ENCODE data around the gene RBL2. TPM values are rescaled to one million over a fixed set of nuclear protein-coding genes. Genes with fewer than 3 reads are reported as not detected.

RBL2 gene
- total RNA-seq, 1 donor from 2014 or later: 99.5 TPM

GRCh38 chr16:53428681-53429080, 5.6 kb upstream of the RBL2 start:
- Mint-ChIP-seq H3K9me3 (peaks cover 5% of the 10 kb centered on the region), H3K36me3 (ENCODE audit: low read depth) (no peaks in the 10 kb centered on the region), H3K27ac (no peak overlapping the region), H3K4me1 (peaks cover 2% of the 10 kb centered on the region), H3K4me3 (no peak overlapping the region), H3K27me3 (peaks cover 8% of the 10 kb centered on the region)
- intact Hi-C loops (cut with micrococcal nuclease): no loop called here
- no peak for DNase-seq
- TF ChIP-seq, protein P1, sequence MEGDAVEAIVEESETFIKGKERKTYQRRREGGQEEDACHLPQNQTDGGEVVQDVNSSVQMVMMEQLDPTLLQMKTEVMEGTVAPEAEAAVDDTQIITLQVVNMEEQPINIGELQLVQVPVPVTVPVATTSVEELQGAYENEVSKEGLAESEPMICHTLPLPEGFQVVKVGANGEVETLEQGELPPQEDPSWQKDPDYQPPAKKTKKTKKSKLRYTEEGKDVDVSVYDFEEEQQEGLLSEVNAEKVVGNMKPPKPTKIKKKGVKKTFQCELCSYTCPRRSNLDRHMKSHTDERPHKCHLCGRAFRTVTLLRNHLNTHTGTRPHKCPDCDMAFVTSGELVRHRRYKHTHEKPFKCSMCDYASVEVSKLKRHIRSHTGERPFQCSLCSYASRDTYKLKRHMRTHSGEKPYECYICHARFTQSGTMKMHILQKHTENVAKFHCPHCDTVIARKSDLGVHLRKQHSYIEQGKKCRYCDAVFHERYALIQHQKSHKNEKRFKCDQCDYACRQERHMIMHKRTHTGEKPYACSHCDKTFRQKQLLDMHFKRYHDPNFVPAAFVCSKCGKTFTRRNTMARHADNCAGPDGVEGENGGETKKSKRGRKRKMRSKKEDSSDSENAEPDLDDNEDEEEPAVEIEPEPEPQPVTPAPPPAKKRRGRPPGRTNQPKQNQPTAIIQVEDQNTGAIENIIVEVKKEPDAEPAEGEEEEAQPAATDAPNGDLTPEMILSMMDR (IDR thresholded peaks at IDR 0.05): no peak
- ATAC-seq (ENCODE audit: low read depth): no peak
- CTCF ChIA-PET: no interaction called here
- POLR2A ChIA-PET: no interaction called here

DNA sequence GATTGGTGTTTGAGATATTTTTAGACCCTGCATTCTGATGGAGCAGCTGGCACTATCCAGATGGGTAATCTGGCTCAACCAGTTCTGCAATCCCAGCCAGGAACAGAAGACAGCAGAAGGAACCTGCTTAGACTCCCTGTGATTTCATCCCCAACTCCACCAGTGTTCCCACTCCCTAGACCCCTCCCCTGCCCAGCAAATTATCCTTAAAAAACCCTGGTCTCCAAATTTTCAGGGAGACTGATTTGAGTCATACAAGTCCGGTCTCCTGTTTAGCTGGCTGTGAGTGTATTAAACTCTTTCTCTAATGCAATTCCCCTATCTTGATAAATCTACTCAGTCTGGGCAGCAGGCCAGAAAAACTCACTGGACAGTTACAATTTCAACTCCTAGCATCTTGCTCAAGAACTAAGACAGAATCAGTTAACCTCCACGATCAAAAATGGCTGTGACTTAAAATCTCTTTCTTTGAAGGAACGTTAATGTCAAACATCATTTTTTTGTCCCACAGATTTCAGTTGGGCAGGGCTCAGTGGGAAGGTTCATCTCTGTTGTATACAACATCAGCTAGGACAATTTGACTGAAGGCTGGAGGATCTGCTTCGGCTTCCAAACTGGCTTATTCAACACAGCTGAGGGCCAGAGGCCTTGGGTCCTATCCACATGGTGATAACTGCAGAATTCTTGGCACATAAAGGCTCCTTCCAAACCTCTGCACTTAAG, 4.9 kb upstream of the RBL2 start:
- intact Hi-C loops (cut with micrococcal nuclease): no loop called here
- H3K9me3 Mint-ChIP-seq: peaks cover 5% of the 10 kb centered on the region
- ChIA-PET CTCF (no interaction called here), POLR2A (no interaction called here)
- TF ChIP-seq, protein P1 (IDR thresholded peaks at IDR 0.05): no peak
- H3K27me3 Mint-ChIP-seq: peaks cover 8% of the 10 kb centered on the region
- peaks cover 8% of the 10 kb centered on the region for H3K4me1 Mint-ChIP-seq
- no peak overlapping the region for H3K4me3 Mint-ChIP-seq
- H3K27ac Mint-ChIP-seq: no peak overlapping the region
- ATAC-seq (ENCODE audit: low read depth): no peak
- H3K36me3 Mint-ChIP-seq (ENCODE audit: low read depth): no peaks in the 10 kb centered on the region
- no peak for DNase-seq

GRCh38 chr16:53430363-53430762, 3.9 kb upstream of the RBL2 start:
- ATAC-seq (ENCODE audit: low read depth) (no peak), DNase-seq (no peak)
- no peak overlapping the region for H3K27ac Mint-ChIP-seq
- POLR2A ChIA-PET: no interaction called here
- TF ChIP-seq, protein P1 (IDR thresholded peaks at IDR 0.05): no peak
- no peak overlapping the region for H3K4me3 Mint-ChIP-seq
- H3K27me3 Mint-ChIP-seq: peaks cover 8% of the 10 kb centered on the region
- peaks cover 3% of the 10 kb centered on the region for H3K9me3 Mint-ChIP-seq
- peaks cover 11% of the 10 kb centered on the region for H3K4me1 Mint-ChIP-seq
- CTCF ChIA-PET: no interaction called here
- intact Hi-C loops (cut with micrococcal nuclease): loop anchor here (5.0 to 10.0 kb wide), 2 partner anchors 223 to 1494 kb away; no protein-coding TSS in a partner anchor
- H3K36me3 Mint-ChIP-seq (ENCODE audit: low read depth): peaks cover 5% of the 10 kb centered on the region

GRCh38 chr16:53433509-53433908, 762 bp upstream of the RBL2 start:
- TF ChIP-seq, protein P1 (IDR thresholded peaks at IDR 0.05): no peak
- Mint-ChIP-seq H3K36me3 (ENCODE audit: low read depth) (peaks cover 15% of the 10 kb centered on the region), H3K9me3 (peaks cover 3% of the 10 kb centered on the region), H3K4me3 (peak overlapping the region; percentile 82), H3K27ac (peak overlapping the region; percentile 86), H3K4me1 (peaks cover 34% of the 10 kb centered on the region), H3K27me3 (peaks cover 3% of the 10 kb centered on the region)
- ATAC-seq (ENCODE audit: low read depth) (no peak), DNase-seq (no peak)
- ChIA-PET CTCF (no interaction called here), POLR2A (interaction anchor here (0.6 to 2.5 kb wide), 9 partner anchors 8 to 296 kb away, joined by 3 to 28 read pairs (median 6); partner anchors contain the start of genes AKTIP, FTO and RPGRIP1L)
- intact Hi-C loops (cut with micrococcal nuclease): loop anchor here (5.0 to 10.0 kb wide), 2 partner anchors 226 to 1491 kb away; no protein-coding TSS in a partner anchor

GRCh38 chr16:53433930-53434376, 318 bp upstream of the RBL2 start:
- Mint-ChIP-seq H3K27me3 (peaks cover 3% of the 10 kb centered on the region), H3K36me3 (ENCODE audit: low read depth) (peaks cover 15% of the 10 kb centered on the region), H3K27ac (peak overlapping the region; percentile 86), H3K4me1 (peaks cover 34% of the 10 kb centered on the region), H3K9me3 (peaks cover 3% of the 10 kb centered on the region), H3K4me3 (peak overlapping the region; percentile 82)
- ATAC-seq (ENCODE audit: low read depth) (no peak), DNase-seq (no peak)
- intact Hi-C loops (cut with micrococcal nuclease): loop anchor here (1.0 to 10.0 kb wide), 5 partner anchors 17 to 1491 kb away; partner anchors contain the start of genes AKTIP and CHD9
- TF ChIP-seq, protein P1 (IDR thresholded peaks at IDR 0.05): no peak
- ChIA-PET POLR2A (interaction anchor here (0.6 to 2.5 kb wide), 11 partner anchors 9 to 454 kb away, joined by 3 to 28 read pairs (median 5); partner anchors contain the start of genes AKTIP, FTO and RPGRIP1L), CTCF (interaction anchor here (1.0 kb wide), 1 partner anchor 379 kb away, joined by 3 read pairs; no protein-coding TSS in a partner anchor)
